Thyroid gland (tissue), 4 donors: Measurements from ENCODE around the gene ADAD2.

ENCODE experiments used
- CTCF ChIP-seq, 6 experiments: fragments of 200-600 bp in 3 of 6; fragments of 450-650 bp in 3 of 6; sonication (generic) in 3 of 6; IDR thresholded peaks; one replicate each; pipeline ENCODE4 v1.5.1; 2016 to 2019; ENCODE audit warnings: antibody characterized with exemption in 6 of 6, mild to moderate bottlenecking in 2 of 6, inconsistent platforms in 1 of 6, moderate library complexity in 1 of 6
- POLR2A ChIP-seq, 2 donors: fragments of 450-650 bp; IDR thresholded peaks; one replicate each; pipeline ENCODE4 v1.6.1; 2017; ENCODE audit warnings: antibody characterized with exemption in 2 of 2, mild to moderate bottlenecking in 2 of 2, moderate library complexity in 1 of 2

GRCh38 chr16:84178892-84179611 is 11.9 kb upstream of the ADAD2 start:
- TF ChIP-seq CTCF (IDR thresholded peaks at IDR 0.05) (no peak), POLR2A (IDR thresholded peaks at IDR 0.05) (no peak)
